ENCODE data around the gene KRTAP10-8.

GRCh38 chr21:44589586-44590305 is 22.1 kb upstream of the KRTAP10-8 start:
- TF ChIP-seq ZNF274 (IDR thresholded peaks at IDR 0.05; ENCODE audit: low read depth, low read length) (no peak), YY1 (IDR thresholded peaks at IDR 0.05; ENCODE audit: insufficient read depth, insufficient read length) (no peak), SUZ12 (IDR thresholded peaks at IDR 0.05; ENCODE audit: extremely low read depth, insufficient read depth, insufficient read length) (no peak)

Measured in NT2/D1 (cell line).